Limb (tissue), 2 donors: Measurements from ENCODE around the gene LTA.

Experiments used
- DNase-seq, 2 donors: peaks; one replicate each; pipeline ENCODE4 v3.0.0-alpha.2; 2016; ENCODE audit errors: extremely low spot score in 2 of 2

Gene LTA

GRCh38 chr6:31622684-31623091, 50.6 kb downstream of the LTA start:
- no peak for DNase-seq
